ENCODE measurements around the gene ZC3H4. TPM values are rescaled to one million over a fixed set of nuclear protein-coding genes. Genes with fewer than 3 reads are reported as not detected.

Gene ZC3H4
- total RNA-seq, 4 donors from 2014 or later, result 22.5 to 28.7 (median 24.9) TPM

DNA sequence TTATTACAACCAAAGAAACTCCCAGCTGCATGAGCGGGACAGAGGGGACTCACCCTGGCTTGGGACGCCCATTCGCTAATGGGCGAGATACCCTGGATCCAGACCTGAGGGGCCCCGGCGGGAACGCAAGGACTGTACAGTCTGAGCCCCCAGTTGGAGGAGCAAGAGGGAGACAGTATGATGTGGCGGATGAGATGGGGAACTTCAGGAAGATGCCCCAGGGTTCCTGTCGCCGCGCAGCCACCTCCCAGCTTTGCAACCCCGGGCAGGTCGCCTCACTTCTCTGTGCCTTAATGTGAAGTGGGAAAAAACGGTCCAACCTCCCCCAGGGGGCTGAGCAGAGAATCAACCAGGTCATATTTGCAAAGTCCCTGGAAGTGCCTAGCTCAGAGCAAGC is 91.4 kb downstream of the ZC3H4 start:
- Histone ChIP-seq H3K4me1 (peaks cover 0 to 38% (median 23%) of the 10 kb centered on the region in 3 donors), H3K9me3 (no peaks in the 10 kb centered on the region), H3K27me3 (peaks cover 85% of the 10 kb centered on the region), H3K4me3 (no peak overlapping the region), H3K36me3 (no peaks in the 10 kb centered on the region), H3K27ac (no peak overlapping the region)
- ATAC-seq, result no peak
- WGBS, 2 donors (ENCODE audit: low coverage in 1 of 2), result 10% methylated on average over 4 of the region's 14 CpGs; no CpG with 5 or more reads in 1 of the 2 donors
- TF ChIP-seq, protein P1, sequence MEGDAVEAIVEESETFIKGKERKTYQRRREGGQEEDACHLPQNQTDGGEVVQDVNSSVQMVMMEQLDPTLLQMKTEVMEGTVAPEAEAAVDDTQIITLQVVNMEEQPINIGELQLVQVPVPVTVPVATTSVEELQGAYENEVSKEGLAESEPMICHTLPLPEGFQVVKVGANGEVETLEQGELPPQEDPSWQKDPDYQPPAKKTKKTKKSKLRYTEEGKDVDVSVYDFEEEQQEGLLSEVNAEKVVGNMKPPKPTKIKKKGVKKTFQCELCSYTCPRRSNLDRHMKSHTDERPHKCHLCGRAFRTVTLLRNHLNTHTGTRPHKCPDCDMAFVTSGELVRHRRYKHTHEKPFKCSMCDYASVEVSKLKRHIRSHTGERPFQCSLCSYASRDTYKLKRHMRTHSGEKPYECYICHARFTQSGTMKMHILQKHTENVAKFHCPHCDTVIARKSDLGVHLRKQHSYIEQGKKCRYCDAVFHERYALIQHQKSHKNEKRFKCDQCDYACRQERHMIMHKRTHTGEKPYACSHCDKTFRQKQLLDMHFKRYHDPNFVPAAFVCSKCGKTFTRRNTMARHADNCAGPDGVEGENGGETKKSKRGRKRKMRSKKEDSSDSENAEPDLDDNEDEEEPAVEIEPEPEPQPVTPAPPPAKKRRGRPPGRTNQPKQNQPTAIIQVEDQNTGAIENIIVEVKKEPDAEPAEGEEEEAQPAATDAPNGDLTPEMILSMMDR (IDR thresholded peaks at IDR 0.05), result no peak
- no peak for TF ChIP-seq EP300 (IDR thresholded peaks at IDR 0.05)
- no peak for TF ChIP-seq POLR2AphosphoS5 (IDR thresholded peaks at IDR 0.05)
- TF ChIP-seq POLR2A (IDR thresholded peaks at IDR 0.05), result no peak

DNA sequence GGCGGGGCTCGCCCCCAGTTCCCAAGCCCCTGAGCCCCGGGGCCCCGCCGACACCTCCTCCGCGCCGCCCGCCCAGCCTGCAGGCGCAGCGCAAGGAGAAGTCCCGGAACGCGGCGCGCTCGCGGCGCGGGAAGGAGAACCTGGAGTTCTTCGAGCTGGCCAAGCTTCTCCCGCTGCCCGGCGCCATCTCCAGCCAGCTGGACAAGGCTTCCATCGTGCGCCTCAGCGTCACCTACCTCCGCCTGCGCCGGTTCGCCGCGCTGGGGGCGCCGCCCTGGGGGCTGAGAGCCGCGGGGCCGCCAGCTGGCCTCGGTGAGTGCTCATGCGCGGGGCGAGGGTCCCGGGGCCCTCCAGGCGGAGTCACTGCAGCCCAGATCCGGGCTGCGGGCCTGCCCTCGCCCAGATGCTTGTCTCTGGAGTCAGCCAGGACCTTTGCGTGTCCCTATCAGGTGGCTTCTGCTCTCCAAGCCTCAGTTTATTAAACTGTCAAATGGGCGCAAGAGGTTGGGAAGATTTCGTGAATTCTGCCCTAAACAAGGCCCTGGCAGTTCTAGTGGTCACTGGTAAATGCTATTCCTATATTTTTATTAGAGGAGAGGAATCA is 91.9 kb downstream of the ZC3H4 start:
- peaks cover 0 to 38% (median 23%) of the 10 kb centered on the region in 3 donors for H3K4me1 ChIP-seq
- TF ChIP-seq POLR2A (IDR thresholded peaks at IDR 0.05) (no peak), POLR2AphosphoS5 (IDR thresholded peaks at IDR 0.05) (no peak), EP300 (IDR thresholded peaks at IDR 0.05) (no peak)
- TF ChIP-seq, protein P1 (IDR thresholded peaks at IDR 0.05), result no peak
- no peak overlapping the region for H3K27ac ChIP-seq
- peaks cover 80% of the 10 kb centered on the region for H3K27me3 ChIP-seq
- H3K4me3 ChIP-seq, result peak overlapping the region in 1 of 2 donors; percentile 36
- ATAC-seq, result no peak
- no peaks in the 10 kb centered on the region for H3K9me3 ChIP-seq
- 15% methylated on average over 4 of the region's 50 CpGs; no CpG with 5 or more reads in 1 of the 2 donors for WGBS, 2 donors (ENCODE audit: low coverage in 1 of 2)
- H3K36me3 ChIP-seq, result no peaks in the 10 kb centered on the region

DNA sequence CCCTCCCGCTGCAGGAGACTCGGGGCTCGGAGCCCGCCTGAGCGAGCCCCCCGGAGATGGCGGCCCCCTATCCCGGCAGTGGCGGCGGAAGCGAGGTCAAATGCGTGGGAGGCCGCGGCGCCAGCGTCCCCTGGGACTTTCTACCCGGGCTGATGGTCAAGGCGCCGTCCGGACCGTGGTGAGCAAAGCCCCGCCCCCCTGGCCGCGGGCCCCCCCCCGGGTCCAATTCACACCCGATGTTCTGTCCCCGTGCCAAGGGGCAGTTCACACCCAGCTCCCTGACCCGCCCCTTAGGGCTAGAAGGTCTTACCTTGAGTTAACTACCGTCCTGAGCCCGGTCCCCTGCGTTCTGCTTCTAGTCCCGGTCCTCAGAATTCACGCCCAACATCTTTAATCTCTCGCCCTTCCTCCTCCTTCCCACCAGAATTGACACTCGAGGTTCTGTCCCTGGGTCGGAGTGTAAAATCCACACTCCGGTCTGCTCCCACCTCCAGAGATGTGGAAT is 92.5 kb downstream of the ZC3H4 start:
- Histone ChIP-seq H3K4me3 (peak overlapping the region in 1 of 2 donors; percentile 36), H3K36me3 (no peaks in the 10 kb centered on the region), H3K4me1 (peaks cover 0 to 38% (median 23%) of the 10 kb centered on the region in 3 donors), H3K27me3 (peaks cover 74% of the 10 kb centered on the region), H3K9me3 (no peaks in the 10 kb centered on the region), H3K27ac (no peak overlapping the region)
- TF ChIP-seq POLR2A (IDR thresholded peaks at IDR 0.05) (no peak), POLR2AphosphoS5 (IDR thresholded peaks at IDR 0.05) (no peak), EP300 (IDR thresholded peaks at IDR 0.05) (no peak)
- TF ChIP-seq, protein P1 (IDR thresholded peaks at IDR 0.05), result no peak
- no CpG with 5 or more reads among the region's 37 CpGs for WGBS, 2 donors (ENCODE audit: low coverage in 1 of 2)
- no peak for ATAC-seq

DNA sequence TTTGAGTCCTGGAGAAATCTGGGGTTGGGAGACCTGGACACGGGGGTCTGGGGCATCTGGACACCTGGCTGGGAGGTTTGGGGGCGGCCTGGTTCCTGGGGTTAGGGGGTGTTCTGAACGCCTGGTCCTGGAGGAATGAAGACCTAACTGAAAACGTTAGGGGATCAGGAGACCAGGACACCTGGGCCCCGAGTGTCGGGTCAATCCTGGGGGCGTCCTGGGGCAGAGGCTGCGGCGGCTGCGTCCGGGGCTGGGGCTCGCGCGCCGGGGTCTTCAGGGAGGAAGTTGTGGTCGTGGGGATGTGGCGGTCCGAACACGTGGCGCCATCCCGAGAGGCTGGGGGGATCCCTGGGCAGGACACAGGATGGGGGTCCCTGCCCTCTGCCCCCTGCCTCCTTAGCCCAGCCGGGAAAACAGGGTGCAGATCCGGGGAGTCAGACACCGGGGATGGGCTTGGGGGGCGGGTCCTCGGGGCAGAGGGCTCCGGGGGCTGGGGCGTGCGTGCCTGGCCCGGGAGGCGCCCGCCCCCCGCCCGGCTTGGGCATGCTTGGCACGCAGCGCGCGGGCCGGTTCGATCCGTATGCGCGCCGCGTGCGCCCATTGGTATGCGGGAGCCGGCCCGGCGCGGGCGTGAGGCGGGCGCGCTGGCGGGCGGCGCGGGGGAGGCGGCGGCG is 93.3 kb downstream of the ZC3H4 start:
- peak overlapping the region in 1 of 2 donors; percentile 36 for H3K4me3 ChIP-seq
- no peaks in the 10 kb centered on the region for H3K36me3 ChIP-seq
- no peak overlapping the region for H3K27ac ChIP-seq
- H3K9me3 ChIP-seq, result no peaks in the 10 kb centered on the region
- ATAC-seq, result no peak
- TF ChIP-seq, protein P1 (IDR thresholded peaks at IDR 0.05), result no peak
- TF ChIP-seq POLR2AphosphoS5 (IDR thresholded peaks at IDR 0.05), result no peak
- 0% methylated on average over 1 of the region's 62 CpGs; no CpG with 5 or more reads in 1 of the 2 donors for WGBS, 2 donors (ENCODE audit: low coverage in 1 of 2)
- peaks cover 0 to 38% (median 23%) of the 10 kb centered on the region in 3 donors for H3K4me1 ChIP-seq
- H3K27me3 ChIP-seq, result peaks cover 67% of the 10 kb centered on the region

Data from gastroesophageal sphincter (tissue), 4 donors.